ENCODE data around the gene EDEM2.

- TF ChIP-seq CTCF (IDR thresholded peaks at IDR 0.05; ENCODE audit: low read length) (no peak), EZH2 (optimal IDR thresholded peaks at IDR 0.05; ENCODE audit: low read depth, low read length) (no peak), EZH2phosphoT487 (IDR thresholded peaks at IDR 0.05; ENCODE audit: low read length) (no peak)
These were observed at the start of gene EDEM2 for GRCh38 chr20:35146920-35147574.
